PC-9 (cell line): ENCODE measurements around the gene SYCE3. TPM values are rescaled to one million over a fixed set of nuclear protein-coding genes. Genes with fewer than 3 reads are reported as not detected.
"Not testable (repeated sequence)": the region's sequence is repeated elsewhere in the genome, so short reads cannot be mapped to it uniquely, and the experiment has no call there.

Experiments
- BruUV-seq: library from RNA; stranded (reverse); fragments of 400-500 nt; replicated peaks from 2 replicates; lab custom pipeline; 2021; lab: Mats Ljungman, UMichigan
- CTCF ChIA-PET: fragments of 300-600 bp; sonication (Branson Sonifier 250); formaldehyde crosslinking; loops from one replicate; lab custom pipeline; 2022; ENCODE audit warnings: antibody characterized with exemption; lab: Charles Lee
- POLR2A ChIA-PET: fragments of 300-600 bp; sonication (Branson Sonifier 250); formaldehyde crosslinking; loops from one replicate; lab custom pipeline; 2022; ENCODE audit warnings: antibody characterized with exemption; ENCODE audit not compliant: unreplicated experiment; lab: Charles Lee
- DNase-seq, 2 experiments: peaks; one replicate each; pipeline versions ENCODE4 v3.0.0 to v3.0.0-alpha.2; 2015 to 2022; ENCODE audit warnings: mixed read lengths in 1 of 2
- H2AFZ ChIP-seq: fragments of 200-600 bp; sonication (generic); 2 replicates; pipeline ENCODE4 v1.8.1; 2017; ENCODE audit warnings: antibody characterized with exemption
- H3F3A ChIP-seq: fragments of 200-600 bp; sonication (generic); 2 replicates; pipeline ENCODE4 v1.8.1; 2017; ENCODE audit warnings: antibody characterized with exemption, mild to moderate bottlenecking, low read depth; ENCODE audit not compliant: insufficient read depth
- H3K27ac ChIP-seq: fragments of 200-600 bp; sonication (generic); 2 replicates; pipeline ENCODE4 v1.6.1; 2016; ENCODE audit warnings: mixed run types
- H3K27me3 ChIP-seq: fragments of 200-600 bp; sonication (generic); 2 replicates; pipeline ENCODE4 v1.6.1; 2016; ENCODE audit warnings: low read depth, mixed run types; ENCODE audit not compliant: insufficient read depth
- H3K36me3 ChIP-seq: fragments of 200-600 bp; sonication (generic); 2 replicates; pipeline ENCODE4 v1.6.1; 2016; ENCODE audit warnings: low read depth, mixed run types
- H3K4me1 ChIP-seq: fragments of 200-600 bp; sonication (generic); replicated peaks from 2 replicates; pipeline ENCODE4 v1.6.1; 2016; ENCODE audit warnings: mixed run types; ENCODE audit not compliant: insufficient read depth
- H3K4me2 ChIP-seq: fragments of 200-600 bp; sonication (generic); 2 replicates; pipeline ENCODE4 v1.6.1; 2017; ENCODE audit warnings: mixed run types
- H3K4me3 ChIP-seq: fragments of 200-600 bp; sonication (generic); 2 replicates; pipeline ENCODE4 v1.6.1; 2016; ENCODE audit warnings: mixed run types
- H3K79me2 ChIP-seq: fragments of 200-600 bp; sonication (generic); 2 replicates; pipeline ENCODE4 v1.6.1; 2017; ENCODE audit warnings: low read depth, mixed run types
- H3K9me2 ChIP-seq: fragments of 200-600 bp; sonication (generic); 2 replicates; pipeline ENCODE4 v1.8.1; 2017; ENCODE audit warnings: mild to moderate bottlenecking; ENCODE audit not compliant: insufficient read depth
- H3K9me3 ChIP-seq: fragments of 200-600 bp; sonication (generic); 2 replicates; pipeline ENCODE4 v1.8.1; 2016; ENCODE audit warnings: low read depth; ENCODE audit not compliant: insufficient read depth
- H4K20me1 ChIP-seq: fragments of 200-600 bp; sonication (generic); 2 replicates; pipeline ENCODE4 v1.8.1; 2017; ENCODE audit not compliant: insufficient read depth
- CTCF ChIP-seq: fragments of 200-600 bp; sonication (generic); conservative IDR thresholded peaks from 2 replicates; pipeline ENCODE4 v1.6.1; 2017; ENCODE audit warnings: mixed run types, antibody characterized with exemption, mild to moderate bottlenecking, moderate library complexity
- EZH2 ChIP-seq: fragments of 200-600 bp; sonication (generic); IDR thresholded peaks from 2 replicates; pipeline ENCODE4 v1.8.0; 2017; ENCODE audit warnings: antibody characterized with exemption, low read depth
- intact Hi-C: fragments of 100-400 bp; cut with micrococcal nuclease; formaldehyde crosslinking; loops from one replicate; pipeline ENCODE4 v1.10.0; 2022; ENCODE audit not compliant: unreplicated experiment
- total RNA-seq: library from RNA; stranded (reverse); gene quantifications from 2 replicates; pipeline ENCODE4 v1.2.3, GENCODE V29; 2021

SYCE3 gene
- total RNA-seq, 1 experiment from 2014 or later, result not detected

GRCh38 chr22:50522208-50522805 lies 40.4 kb downstream of the SYCE3 start:
- Histone ChIP-seq H3K4me1 (peaks cover 16% of the 10 kb centered on the region), H3K9me2 (no peaks in the 10 kb centered on the region), H3F3A (peaks cover 33% of the 10 kb centered on the region), H3K9me3 (no peaks in the 10 kb centered on the region), H4K20me1 (peaks cover 24% of the 10 kb centered on the region), H3K79me2 (peaks cover 23% of the 10 kb centered on the region), H3K27ac (no peak overlapping the region), H3K4me2 (no peak overlapping the region), H3K4me3 (no peak overlapping the region), H2AFZ (no peak overlapping the region), H3K27me3 (no peaks in the 10 kb centered on the region), H3K36me3 (peaks cover 26% of the 10 kb centered on the region)
- TF ChIP-seq CTCF, result no peak
- TF ChIP-seq EZH2, result no peak
- intact Hi-C loops, result no loop called here
- ChIA-PET POLR2A (no interaction called here), CTCF (no interaction called here)
- no TSS peak for BruUV-seq
- no peak for DNase-seq

- Histone ChIP-seq H3K36me3 (peaks cover 26% of the 10 kb centered on the region), H3K9me3 (no peaks in the 10 kb centered on the region), H3K9me2 (no peaks in the 10 kb centered on the region), H3K4me2 (no peak overlapping the region), H3K4me1 (peaks cover 12% of the 10 kb centered on the region), H3K27ac (no peak overlapping the region), H3K27me3 (no peaks in the 10 kb centered on the region), H4K20me1 (peaks cover 24% of the 10 kb centered on the region), H3K79me2 (peaks cover 23% of the 10 kb centered on the region), H3K4me3 (no peak overlapping the region), H2AFZ (no peak overlapping the region), H3F3A (peaks cover 30% of the 10 kb centered on the region)
- ChIA-PET POLR2A (no interaction called here), CTCF (interaction anchor here (0.5 kb wide), 1 partner anchor 23 kb away, joined by 14 read pairs; no protein-coding TSS in a partner anchor)
- intact Hi-C loops, result no loop called here
- BruUV-seq, result no TSS peak
- no peak for DNase-seq
- no peak for TF ChIP-seq EZH2
- TF ChIP-seq CTCF, result no peak
Measured at GRCh38 chr22:50521710-50522109, 41.0 kb downstream of the SYCE3 start.

DNA sequence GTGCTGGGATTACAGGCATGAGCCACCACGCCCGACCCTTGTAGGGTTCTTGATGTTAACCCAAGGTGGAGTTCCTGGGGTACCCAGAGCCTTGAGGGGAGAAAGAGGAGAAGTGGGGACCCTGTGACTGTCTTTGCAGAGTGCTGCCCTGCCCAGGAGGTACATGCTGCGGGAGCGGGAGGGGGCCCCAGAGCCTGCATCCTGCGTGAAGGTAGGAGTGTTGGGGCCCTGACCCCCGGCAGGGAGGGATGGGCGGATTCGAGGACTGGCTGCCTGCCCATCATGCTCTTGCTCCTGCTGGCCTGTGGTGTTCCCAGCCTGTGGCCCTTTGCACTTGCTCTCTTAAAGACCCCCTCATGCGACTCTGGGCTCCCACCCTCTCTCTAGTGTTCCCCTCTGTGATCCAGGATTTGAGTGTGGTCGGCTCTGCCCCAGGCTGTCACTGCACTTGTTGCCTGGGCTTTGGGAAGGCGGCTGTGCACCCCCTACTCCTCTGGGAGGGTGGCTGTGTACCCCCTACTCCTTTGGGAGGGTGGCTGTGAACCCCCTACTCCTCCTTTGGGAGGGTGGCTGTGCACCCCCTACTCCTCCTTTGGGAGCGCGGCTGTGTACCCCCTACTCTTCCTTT lies 41.8 kb downstream of the SYCE3 start:
- CTCF ChIA-PET, result interaction anchor here (0.5 kb wide), 1 partner anchor 22 kb away, joined by 14 read pairs; no protein-coding TSS in a partner anchor
- intact Hi-C loops, result no loop called here
- POLR2A ChIA-PET, result no interaction called here

GRCh38 chr22:50520184-50520583 lies 42.5 kb downstream of the SYCE3 start:
- POLR2A ChIA-PET, result not testable (repeated sequence)

More for the DNA sequence above, 41.8 kb downstream of the SYCE3 start:
- TF ChIP-seq CTCF, result no peak
- TF ChIP-seq EZH2, result no peak
- H3K4me3 ChIP-seq, result no peak overlapping the region
- H3K27me3 ChIP-seq, result no peaks in the 10 kb centered on the region
- no TSS peak for BruUV-seq
- H3K27ac ChIP-seq, result no peak overlapping the region
- peaks cover 28% of the 10 kb centered on the region for H4K20me1 ChIP-seq
- H3F3A ChIP-seq, result peaks cover 23% of the 10 kb centered on the region
- no peaks in the 10 kb centered on the region for H3K9me3 ChIP-seq
- no peak overlapping the region for H3K4me2 ChIP-seq
- no peaks in the 10 kb centered on the region for H3K9me2 ChIP-seq
- peaks cover 26% of the 10 kb centered on the region for H3K36me3 ChIP-seq
- no peak overlapping the region for H2AFZ ChIP-seq
- H3K79me2 ChIP-seq, result peaks cover 29% of the 10 kb centered on the region
- H3K4me1 ChIP-seq, result peaks cover 12% of the 10 kb centered on the region
- DNase-seq, result no peak

More at GRCh38 chr22:50520184-50520583, 42.5 kb downstream of the SYCE3 start:
- H3K4me2 ChIP-seq, DNase-seq, H3K9me3 ChIP-seq, H3K27ac ChIP-seq, CTCF ChIA-PET, BruUV-seq, H3K4me3 ChIP-seq, intact Hi-C loops, H3K27me3 ChIP-seq, H3K9me2 ChIP-seq, H2AFZ ChIP-seq: not testable (repeated sequence)
- Histone ChIP-seq H3K79me2 (peaks cover 32% of the 10 kb centered on the region), H4K20me1 (peaks cover 32% of the 10 kb centered on the region), H3K4me1 (peaks cover 12% of the 10 kb centered on the region), H3K36me3 (peaks cover 26% of the 10 kb centered on the region), H3F3A (peaks cover 19% of the 10 kb centered on the region)
